HepG2 (cell line): ENCODE measurements around the gene SREBF1. TPM values are rescaled to one million over a fixed set of nuclear protein-coding genes. Genes with fewer than 3 reads are reported as not detected.

Experiments used
- NR2F6 ChIP-seq, 2 experiments: IDR thresholded peaks; 2 replicates each; pipeline ENCODE4 v1.6.1; 2016; ENCODE audit warnings: antibody characterized with exemption in 1 of 2, mild to moderate bottlenecking in 1 of 2
- THAP11 ChIP-seq: IDR thresholded peaks from 2 replicates; pipeline ENCODE4 v1.6.1; 2016; ENCODE audit warnings: missing biosample characterization, missing genetic modification reagents
- YEATS2 ChIP-seq: sonication (generic); formaldehyde crosslinking; IDR thresholded peaks from 2 replicates; pipeline ENCODE4 v1.4.0; 2020; ENCODE audit warnings: missing genetic modification reagents, borderline replicate concordance
- polyA plus RNA-seq, 8 experiments: library from polyadenylated mRNA; depleted of rRNA in 3 of 8; stranded (reverse) in 7 of 8; unstranded in 1 of 8; fragments of >200 nt; fragmentation: Illumina TruSeq in 4 of 8; extraction: Trizol in 4 of 8; gene quantifications; 2 replicates each; pipeline versions ENCODE4 v1.2.1 to v1.2.3, GENCODE V29; 2011 to 2016; ENCODE audit warnings: low read depth in 4 of 8, missing spikeins in 1 of 8, mixed read lengths in 1 of 8; ENCODE audit not compliant: insufficient read depth in 1 of 8
- total RNA-seq, 5 experiments: library from RNA; depleted of rRNA; stranded (reverse); fragments of >200 nt; fragmentation: Illumina TruSeq; extraction: Trizol; gene quantifications; 2 replicates each; pipeline ENCODE4 v1.2.3, GENCODE V29; 2016; ENCODE audit warnings: low read depth in 1 of 5
- TF ChIP-seq, protein P1 (sequence below): sonication (generic); formaldehyde crosslinking; IDR thresholded peaks from 2 replicates; pipeline ENCODE4 v1.4.0; 2020; ENCODE audit warnings: mild to moderate bottlenecking, missing genetic modification reagents
- TF ChIP-seq, protein P2 (sequence below): sonication (generic); formaldehyde crosslinking; IDR thresholded peaks from 2 replicates; pipeline ENCODE4 v1.4.0; 2020; ENCODE audit warnings: missing genetic modification reagents

Gene SREBF1
- total and polyA plus RNA-seq, 2 of the 13 experiments (the other 11 are each of a cell fraction or from before 2014, with no cell fraction given): 34.3 to 38.0 TPM

DNA sequence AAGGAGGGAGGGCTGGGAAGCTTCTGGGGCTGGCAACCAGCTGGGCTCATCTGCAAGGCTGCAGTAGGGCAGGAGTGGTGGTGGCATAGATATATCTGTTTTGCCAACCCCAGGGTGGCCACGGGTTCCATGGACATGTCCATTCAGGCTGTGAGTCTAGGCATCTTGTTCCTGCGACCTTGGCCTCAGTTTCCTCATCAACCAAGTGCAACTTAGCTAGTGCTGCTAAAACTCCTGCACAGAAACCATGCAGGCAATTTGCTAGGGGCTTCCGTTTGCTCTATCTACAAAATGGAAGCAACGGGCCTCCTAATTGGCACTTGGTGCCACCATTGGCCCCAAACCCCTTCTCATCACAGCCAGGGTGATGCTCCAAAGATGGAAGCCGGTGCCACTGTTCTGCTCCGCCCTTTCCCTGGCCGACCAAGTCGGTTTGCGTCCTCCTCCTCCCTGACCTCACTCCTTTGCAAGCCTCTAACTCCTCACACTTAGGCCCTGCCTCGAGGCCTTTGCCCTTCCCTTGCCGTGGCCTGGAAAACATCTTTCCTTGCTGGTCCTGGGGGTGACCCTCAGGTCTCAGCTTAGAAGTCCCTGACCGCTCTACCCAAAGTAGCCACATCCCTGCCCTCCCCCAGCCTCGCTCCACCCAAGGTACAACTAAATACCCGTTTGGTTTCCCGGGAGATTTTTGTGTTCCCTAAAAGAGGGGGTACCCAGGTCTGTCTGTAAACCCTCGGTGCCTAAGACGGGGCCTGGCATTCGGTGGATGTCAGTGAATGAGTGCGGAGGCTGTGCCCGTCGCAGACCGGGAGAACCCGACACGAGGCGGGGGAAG is 1.2 kb downstream of the SREBF1 start (continued):
- TF ChIP-seq, protein P1, sequence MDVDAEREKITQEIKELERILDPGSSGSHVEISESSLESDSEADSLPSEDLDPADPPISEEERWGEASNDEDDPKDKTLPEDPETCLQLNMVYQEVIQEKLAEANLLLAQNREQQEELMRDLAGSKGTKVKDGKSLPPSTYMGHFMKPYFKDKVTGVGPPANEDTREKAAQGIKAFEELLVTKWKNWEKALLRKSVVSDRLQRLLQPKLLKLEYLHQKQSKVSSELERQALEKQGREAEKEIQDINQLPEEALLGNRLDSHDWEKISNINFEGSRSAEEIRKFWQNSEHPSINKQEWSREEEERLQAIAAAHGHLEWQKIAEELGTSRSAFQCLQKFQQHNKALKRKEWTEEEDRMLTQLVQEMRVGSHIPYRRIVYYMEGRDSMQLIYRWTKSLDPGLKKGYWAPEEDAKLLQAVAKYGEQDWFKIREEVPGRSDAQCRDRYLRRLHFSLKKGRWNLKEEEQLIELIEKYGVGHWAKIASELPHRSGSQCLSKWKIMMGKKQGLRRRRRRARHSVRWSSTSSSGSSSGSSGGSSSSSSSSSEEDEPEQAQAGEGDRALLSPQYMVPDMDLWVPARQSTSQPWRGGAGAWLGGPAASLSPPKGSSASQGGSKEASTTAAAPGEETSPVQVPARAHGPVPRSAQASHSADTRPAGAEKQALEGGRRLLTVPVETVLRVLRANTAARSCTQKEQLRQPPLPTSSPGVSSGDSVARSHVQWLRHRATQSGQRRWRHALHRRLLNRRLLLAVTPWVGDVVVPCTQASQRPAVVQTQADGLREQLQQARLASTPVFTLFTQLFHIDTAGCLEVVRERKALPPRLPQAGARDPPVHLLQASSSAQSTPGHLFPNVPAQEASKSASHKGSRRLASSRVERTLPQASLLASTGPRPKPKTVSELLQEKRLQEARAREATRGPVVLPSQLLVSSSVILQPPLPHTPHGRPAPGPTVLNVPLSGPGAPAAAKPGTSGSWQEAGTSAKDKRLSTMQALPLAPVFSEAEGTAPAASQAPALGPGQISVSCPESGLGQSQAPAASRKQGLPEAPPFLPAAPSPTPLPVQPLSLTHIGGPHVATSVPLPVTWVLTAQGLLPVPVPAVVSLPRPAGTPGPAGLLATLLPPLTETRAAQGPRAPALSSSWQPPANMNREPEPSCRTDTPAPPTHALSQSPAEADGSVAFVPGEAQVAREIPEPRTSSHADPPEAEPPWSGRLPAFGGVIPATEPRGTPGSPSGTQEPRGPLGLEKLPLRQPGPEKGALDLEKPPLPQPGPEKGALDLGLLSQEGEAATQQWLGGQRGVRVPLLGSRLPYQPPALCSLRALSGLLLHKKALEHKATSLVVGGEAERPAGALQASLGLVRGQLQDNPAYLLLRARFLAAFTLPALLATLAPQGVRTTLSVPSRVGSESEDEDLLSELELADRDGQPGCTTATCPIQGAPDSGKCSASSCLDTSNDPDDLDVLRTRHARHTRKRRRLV: peak; percentile 77; the same call in 1 of the 2 replicates
- TF ChIP-seq YEATS2 (CRISPR knock-in tag) (no peak), NR2F6 (IDR thresholded peaks at IDR 0.05) (no peak), NR2F6 (CRISPR knock-in tag; IDR thresholded peaks at IDR 0.05) (no peak), THAP11 (CRISPR knock-in tag) (peak; percentile 9; the same call in 1 of the 2 replicates)
- TF ChIP-seq, protein P2, sequence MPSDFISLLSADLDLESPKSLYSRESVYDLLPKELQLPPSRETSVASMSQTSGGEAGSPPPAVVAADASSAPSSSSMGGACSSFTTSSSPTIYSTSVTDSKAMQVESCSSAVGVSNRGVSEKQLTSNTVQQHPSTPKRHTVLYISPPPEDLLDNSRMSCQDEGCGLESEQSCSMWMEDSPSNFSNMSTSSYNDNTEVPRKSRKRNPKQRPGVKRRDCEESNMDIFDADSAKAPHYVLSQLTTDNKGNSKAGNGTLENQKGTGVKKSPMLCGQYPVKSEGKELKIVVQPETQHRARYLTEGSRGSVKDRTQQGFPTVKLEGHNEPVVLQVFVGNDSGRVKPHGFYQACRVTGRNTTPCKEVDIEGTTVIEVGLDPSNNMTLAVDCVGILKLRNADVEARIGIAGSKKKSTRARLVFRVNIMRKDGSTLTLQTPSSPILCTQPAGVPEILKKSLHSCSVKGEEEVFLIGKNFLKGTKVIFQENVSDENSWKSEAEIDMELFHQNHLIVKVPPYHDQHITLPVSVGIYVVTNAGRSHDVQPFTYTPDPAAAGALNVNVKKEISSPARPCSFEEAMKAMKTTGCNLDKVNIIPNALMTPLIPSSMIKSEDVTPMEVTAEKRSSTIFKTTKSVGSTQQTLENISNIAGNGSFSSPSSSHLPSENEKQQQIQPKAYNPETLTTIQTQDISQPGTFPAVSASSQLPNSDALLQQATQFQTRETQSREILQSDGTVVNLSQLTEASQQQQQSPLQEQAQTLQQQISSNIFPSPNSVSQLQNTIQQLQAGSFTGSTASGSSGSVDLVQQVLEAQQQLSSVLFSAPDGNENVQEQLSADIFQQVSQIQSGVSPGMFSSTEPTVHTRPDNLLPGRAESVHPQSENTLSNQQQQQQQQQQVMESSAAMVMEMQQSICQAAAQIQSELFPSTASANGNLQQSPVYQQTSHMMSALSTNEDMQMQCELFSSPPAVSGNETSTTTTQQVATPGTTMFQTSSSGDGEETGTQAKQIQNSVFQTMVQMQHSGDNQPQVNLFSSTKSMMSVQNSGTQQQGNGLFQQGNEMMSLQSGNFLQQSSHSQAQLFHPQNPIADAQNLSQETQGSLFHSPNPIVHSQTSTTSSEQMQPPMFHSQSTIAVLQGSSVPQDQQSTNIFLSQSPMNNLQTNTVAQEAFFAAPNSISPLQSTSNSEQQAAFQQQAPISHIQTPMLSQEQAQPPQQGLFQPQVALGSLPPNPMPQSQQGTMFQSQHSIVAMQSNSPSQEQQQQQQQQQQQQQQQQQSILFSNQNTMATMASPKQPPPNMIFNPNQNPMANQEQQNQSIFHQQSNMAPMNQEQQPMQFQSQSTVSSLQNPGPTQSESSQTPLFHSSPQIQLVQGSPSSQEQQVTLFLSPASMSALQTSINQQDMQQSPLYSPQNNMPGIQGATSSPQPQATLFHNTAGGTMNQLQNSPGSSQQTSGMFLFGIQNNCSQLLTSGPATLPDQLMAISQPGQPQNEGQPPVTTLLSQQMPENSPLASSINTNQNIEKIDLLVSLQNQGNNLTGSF: no peak; the same call in 1 of the 2 replicates
